LNCaP clone FGC (cell line): ENCODE results near the gene METTL23.
"Not testable (repeated sequence)": the region's sequence is repeated elsewhere in the genome, so short reads cannot be mapped to it uniquely, and the experiment has no call there.

ENCODE experiments used
- DNase-seq: peaks from one replicate; pipeline ENCODE4 v3.0.0-alpha.2; 2011; ENCODE audit warnings: low read depth
- H3K4me3 ChIP-seq: 2 replicates; pipeline ENCODE4 v1.5.1; 2011; ENCODE audit warnings: mild to moderate bottlenecking, low read depth, low read length, control low read depth
- CTCF ChIP-seq: IDR thresholded peaks from 2 replicates; pipeline ENCODE4 v1.5.1; 2012; ENCODE audit warnings: mild to moderate bottlenecking; ENCODE audit not compliant: control insufficient read depth, insufficient read depth; ENCODE audit errors: extremely low read depth

METTL23 gene

DNA sequence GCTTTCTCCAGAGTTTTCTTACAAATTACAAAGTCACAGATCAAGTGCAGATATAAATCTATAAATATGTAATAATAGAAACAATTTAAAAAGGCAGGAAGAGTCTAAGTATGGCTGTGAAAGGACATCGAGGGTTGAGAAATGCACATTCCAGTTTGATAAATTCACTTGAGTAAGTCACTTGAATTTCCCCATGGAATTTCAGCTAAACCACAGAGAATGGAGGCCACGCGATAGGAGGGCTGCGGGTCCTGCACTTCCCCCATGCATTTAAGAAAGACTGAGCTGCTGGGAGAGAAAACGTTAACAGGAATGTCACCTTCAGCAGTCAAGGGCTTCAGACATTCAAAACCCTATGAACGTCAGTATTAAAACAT lies 9.8 kb upstream of the METTL23 start:
- no peak for TF ChIP-seq CTCF
- DNase-seq: no peak
- no peak overlapping the region for H3K4me3 ChIP-seq

DNA sequence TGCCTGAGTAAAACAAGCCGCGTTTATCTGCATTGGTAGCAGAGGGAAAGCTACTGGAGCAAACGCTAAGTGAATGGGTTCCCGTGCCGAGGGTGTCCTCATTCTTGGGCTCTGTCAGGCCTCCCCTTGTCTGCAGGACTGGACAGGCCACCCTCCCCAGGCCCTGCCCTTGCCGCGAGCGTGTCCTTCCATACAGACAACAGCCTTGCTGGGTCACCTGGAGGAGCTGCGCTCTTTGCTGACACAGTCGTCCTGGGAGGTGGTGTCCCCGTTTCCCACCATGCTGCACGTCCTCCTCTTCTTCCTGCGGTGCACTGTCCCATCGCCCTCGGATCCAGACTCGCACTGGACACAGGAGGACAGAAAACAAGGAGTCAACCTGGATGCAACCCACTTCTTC lies 8.1 kb upstream of the METTL23 start:
- DNase-seq: no peak
- H3K4me3 ChIP-seq: no peak overlapping the region
- TF ChIP-seq CTCF: no peak

GRCh38 chr17:76720211-76720610 lies 6.4 kb upstream of the METTL23 start:
- no peak for TF ChIP-seq CTCF

GRCh38 chr17:76720941-76721340 lies 5.7 kb upstream of the METTL23 start:
- no peak for TF ChIP-seq CTCF
- H3K4me3 ChIP-seq: no peak overlapping the region
- no peak for DNase-seq

More at GRCh38 chr17:76720211-76720610, 6.4 kb upstream of the METTL23 start:
- no peak overlapping the region for H3K4me3 ChIP-seq
- no peak for DNase-seq

DNA sequence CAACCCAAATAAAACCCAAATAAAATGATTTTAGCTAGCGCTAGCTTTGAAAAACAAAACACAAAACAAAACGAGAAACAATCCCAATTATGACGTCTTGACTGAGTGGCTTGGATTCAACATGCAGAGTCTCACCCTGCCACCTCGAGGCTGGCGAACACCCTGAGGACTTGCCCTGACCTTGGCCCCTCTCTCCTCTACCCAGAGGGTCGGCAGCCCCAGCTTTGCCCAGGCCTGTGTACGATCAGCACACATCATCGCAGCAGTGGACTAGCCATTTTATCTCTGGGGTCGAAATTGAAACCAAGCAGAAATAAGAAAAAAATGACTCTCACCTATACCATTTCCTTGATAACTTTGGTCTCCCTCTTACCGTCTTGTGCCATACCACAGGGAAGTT lies 5.2 kb upstream of the METTL23 start:
- no peak overlapping the region for H3K4me3 ChIP-seq
- TF ChIP-seq CTCF: no peak
- DNase-seq: no peak

- no peak overlapping the region for H3K4me3 ChIP-seq
- DNase-seq: no peak
- no peak for TF ChIP-seq CTCF
These were observed 4.4 kb upstream of the METTL23 start for GRCh38 chr17:76722279-76722678.

DNA sequence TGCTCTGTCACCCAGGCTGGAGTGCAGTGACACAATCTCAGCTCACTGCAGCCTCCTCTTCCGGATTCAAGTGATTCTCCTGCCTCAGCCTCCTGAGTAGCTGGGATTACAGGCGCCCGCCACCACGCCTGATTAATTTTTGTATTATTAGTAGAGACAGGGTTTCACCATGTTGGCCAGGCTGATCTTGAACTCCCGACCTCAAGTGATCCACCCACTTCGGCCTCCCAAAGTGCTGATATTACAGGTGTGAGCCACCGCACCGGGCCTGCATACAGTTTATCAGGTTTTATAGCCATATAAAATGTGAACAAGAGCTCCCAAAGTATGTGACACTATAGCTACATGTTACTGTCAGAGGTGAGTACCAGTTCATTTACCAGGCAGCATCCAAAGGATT lies 3.7 kb upstream of the METTL23 start:
- not testable (repeated sequence) for DNase-seq, H3K4me3 ChIP-seq

DNA sequence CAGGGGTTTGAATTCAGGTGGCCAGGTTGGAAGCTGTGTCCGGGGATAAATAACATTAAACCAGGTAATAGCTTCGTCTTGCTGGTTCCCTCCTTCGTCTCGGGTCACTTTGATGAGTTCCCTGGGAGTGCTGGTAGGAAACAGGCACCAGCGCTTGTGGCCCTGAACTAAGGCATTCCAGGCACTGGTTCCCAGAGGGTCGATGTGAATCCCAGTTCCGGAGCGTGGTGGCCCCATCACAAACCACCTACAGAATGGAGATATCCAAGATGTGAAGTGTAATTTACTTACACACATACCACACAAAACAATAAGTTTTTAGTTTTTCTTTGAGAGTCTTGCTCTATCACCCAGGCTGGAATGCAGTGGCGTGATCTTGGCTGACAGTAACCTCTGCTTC lies 2.8 kb upstream of the METTL23 start:
- no peak overlapping the region for H3K4me3 ChIP-seq
- no peak for TF ChIP-seq CTCF
- DNase-seq: no peak
